Kidney (tissue), 14 donors: ENCODE measurements around the gene STAP2. TPM values are rescaled to one million over a fixed set of nuclear protein-coding genes. Genes with fewer than 3 reads are reported as not detected.

Experiments
- DNase-seq, 5 donors: peaks; one replicate each; pipeline ENCODE4 v3.0.0-alpha.2; 2013 to 2020
- FAIRE-seq: peaks from 2 replicates; lab custom pipeline; 2012; peaks lifted over from hg19 to GRCh38; lab: Jason Lieb, UNC
- H3K27ac ChIP-seq, 2 donors: one replicate each; pipeline ENCODE4 v1.7.0; 2013; ENCODE audit warnings: low read depth in 2 of 2, low read length in 2 of 2, inconsistent platforms in 1 of 2
- H3K27me3 ChIP-seq: one replicate; pipeline ENCODE4 v1.7.1; 2013; ENCODE audit warnings: low read length, inconsistent platforms; ENCODE audit not compliant: control insufficient read depth, insufficient read depth
- H3K36me3 ChIP-seq, 3 donors: one replicate each; pipeline versions ENCODE4 v1.7.0 to v1.7.1; 2013; ENCODE audit warnings: low read length in 3 of 3, control low read depth in 1 of 3, inconsistent platforms in 1 of 3; ENCODE audit not compliant: insufficient read depth in 3 of 3, control insufficient read depth in 2 of 3
- H3K4me1 ChIP-seq, 3 donors: one replicate each; pipeline versions ENCODE4 v1.7.0 to v1.7.1; 2013; ENCODE audit warnings: low read length in 3 of 3, inconsistent platforms in 1 of 3, low read depth in 1 of 3; ENCODE audit not compliant: control insufficient read depth in 2 of 3, insufficient read depth in 2 of 3
- H3K4me3 ChIP-seq, 3 donors: one replicate each; pipeline versions ENCODE4 v1.7.0 to v1.8.1; 2013; ENCODE audit warnings: low read length in 3 of 3, control low read depth in 1 of 3, inconsistent platforms in 1 of 3
- H3K9ac ChIP-seq, 3 donors: one replicate each; pipeline versions ENCODE4 v1.7.0 to v1.7.1; 2013; ENCODE audit warnings: low read length in 3 of 3, control low read depth in 1 of 3, inconsistent platforms in 1 of 3
- H3K9me3 ChIP-seq, 3 donors: one replicate each; pipeline versions ENCODE4 v1.7.0 to v1.7.1; 2013; ENCODE audit warnings: low read length in 3 of 3, control low read depth in 1 of 3, inconsistent platforms in 1 of 3; ENCODE audit not compliant: control insufficient read depth in 2 of 3, insufficient read depth in 1 of 3
- intact Hi-C: fragments of 100-400 bp; cut with DNase I; formaldehyde crosslinking; loops from one replicate; pipeline ENCODE4 v1.11.1; 2022
- polyA plus RNA-seq: library from polyadenylated mRNA; stranded (reverse); fragments of 350-450 nt; fragmentation: Illumina TruSeq; extraction: RNeasy Lipid Tissue Mini Kit (QIAGEN cat#74804); gene quantifications from one replicate; pipeline ENCODE4 v1.2.3, GENCODE V29; 2014; ENCODE audit warnings: low read depth, low replicate concordance; ENCODE audit not compliant: insufficient read depth
- total RNA-seq: library from RNA; stranded (reverse); fragmentation: NEBNext Ultra II Directional; extraction: Animal tissue kit (Norgen Biotek cat#: 25700); gene quantifications from one replicate; pipeline ENCODE4 v1.2.1, GENCODE V29; 2021
- TF ChIP-seq, protein P1 (sequence below): IDR thresholded peaks from 3 replicates; pipeline ENCODE4 v1.5.1; 2012; ENCODE audit warnings: mild to moderate bottlenecking, moderate library complexity, borderline replicate concordance; ENCODE audit not compliant: insufficient read depth; ENCODE audit errors: extremely low read depth
- donor health status: control.
- donor health status: control.
- donor health status: control.
- donor health status: control.
- donor health status: control.
- donor health status: DM: yes; HTN: yes; CAD: no.
- donor health status: Normal renal cell carcinoma (clear cell type).

STAP2 gene
- total and polyA plus RNA-seq, 2 donors from 2014 or later = 32.3 to 61.5 TPM

- FAIRE-seq = no peak
- Histone ChIP-seq H3K27me3 (no peaks in the 10 kb centered on the region), H3K36me3 (no peaks in the 10 kb centered on the region), H3K9ac (peak overlapping the region in 1 of 3 donors; percentile 29), H3K9me3 (no peaks in the 10 kb centered on the region), H3K4me3 (no peak overlapping the region), H3K4me1 (peaks cover 0 to 65% (median 50%) of the 10 kb centered on the region in 3 donors), H3K27ac (peak overlapping the region; percentile 79 to 89)
- no peak for DNase-seq
- intact Hi-C loops = no loop called here
- TF ChIP-seq, protein P1, sequence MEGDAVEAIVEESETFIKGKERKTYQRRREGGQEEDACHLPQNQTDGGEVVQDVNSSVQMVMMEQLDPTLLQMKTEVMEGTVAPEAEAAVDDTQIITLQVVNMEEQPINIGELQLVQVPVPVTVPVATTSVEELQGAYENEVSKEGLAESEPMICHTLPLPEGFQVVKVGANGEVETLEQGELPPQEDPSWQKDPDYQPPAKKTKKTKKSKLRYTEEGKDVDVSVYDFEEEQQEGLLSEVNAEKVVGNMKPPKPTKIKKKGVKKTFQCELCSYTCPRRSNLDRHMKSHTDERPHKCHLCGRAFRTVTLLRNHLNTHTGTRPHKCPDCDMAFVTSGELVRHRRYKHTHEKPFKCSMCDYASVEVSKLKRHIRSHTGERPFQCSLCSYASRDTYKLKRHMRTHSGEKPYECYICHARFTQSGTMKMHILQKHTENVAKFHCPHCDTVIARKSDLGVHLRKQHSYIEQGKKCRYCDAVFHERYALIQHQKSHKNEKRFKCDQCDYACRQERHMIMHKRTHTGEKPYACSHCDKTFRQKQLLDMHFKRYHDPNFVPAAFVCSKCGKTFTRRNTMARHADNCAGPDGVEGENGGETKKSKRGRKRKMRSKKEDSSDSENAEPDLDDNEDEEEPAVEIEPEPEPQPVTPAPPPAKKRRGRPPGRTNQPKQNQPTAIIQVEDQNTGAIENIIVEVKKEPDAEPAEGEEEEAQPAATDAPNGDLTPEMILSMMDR = no peak
Measured at GRCh38 chr19:4373601-4374497, 35.2 kb upstream of the STAP2 start.

GRCh38 chr19:4373013-4373367, 34.4 kb upstream of the STAP2 start:
- no peak for FAIRE-seq
- TF ChIP-seq, protein P1 = no peak

DNA sequence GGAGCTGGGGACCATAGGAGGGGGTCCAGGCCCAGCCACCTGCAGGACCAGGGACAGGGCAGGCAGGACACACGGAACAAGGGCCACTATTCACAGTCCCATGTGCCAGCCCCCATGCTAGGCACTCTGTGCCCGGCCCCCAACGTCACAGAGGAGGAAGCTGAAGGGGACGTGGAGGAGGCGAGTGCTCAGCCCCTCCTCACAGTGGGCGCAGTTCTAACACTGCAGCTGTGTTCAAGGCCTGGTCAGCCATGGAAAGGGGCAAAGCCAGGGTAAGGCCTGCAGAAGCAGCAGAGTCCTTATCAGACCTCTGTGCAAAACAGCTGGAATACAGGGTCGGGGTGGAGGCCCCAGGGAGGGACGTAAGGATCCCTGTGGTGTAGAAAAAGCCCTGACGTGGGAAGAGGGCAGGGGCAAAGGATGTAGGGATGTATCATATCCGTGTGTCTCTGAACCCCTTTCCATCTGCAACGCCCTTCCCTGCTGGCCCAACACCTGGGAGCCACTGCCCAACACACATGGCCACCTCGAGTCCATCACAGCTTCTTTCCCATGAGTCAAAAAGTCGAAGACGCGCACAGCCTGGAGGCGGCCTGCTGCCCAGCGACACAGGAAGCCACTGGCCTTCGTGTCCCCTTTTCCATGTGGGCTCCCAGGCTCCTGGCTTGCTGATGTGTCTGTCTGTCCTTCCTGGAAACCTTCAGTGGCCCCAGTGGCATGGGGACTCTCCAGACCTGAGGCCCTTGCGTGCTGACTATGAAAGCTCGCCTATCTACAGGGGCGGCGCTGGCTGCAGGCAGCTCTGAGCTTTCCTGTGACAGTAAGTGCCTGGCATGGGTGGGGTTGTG, 33.8 kb upstream of the STAP2 start:
- no peaks in the 10 kb centered on the region for H3K9me3 ChIP-seq
- H3K27ac ChIP-seq = no peak overlapping the region
- DNase-seq (peak in 3 of 5 donors; percentile 8 to 74 (median 38)), FAIRE-seq (no peak)
- peaks cover 0 to 69% (median 59%) of the 10 kb centered on the region in 3 donors for H3K4me1 ChIP-seq
- H3K27me3 ChIP-seq = no peaks in the 10 kb centered on the region
- H3K4me3 ChIP-seq = no peak overlapping the region
- intact Hi-C loops = no loop called here
- no peaks in the 10 kb centered on the region for H3K36me3 ChIP-seq
- H3K9ac ChIP-seq = no peak overlapping the region
- TF ChIP-seq, protein P1 = no peak

More at GRCh38 chr19:4373013-4373367, 34.4 kb upstream of the STAP2 start:
- intact Hi-C loops = no loop called here
- Histone ChIP-seq H3K4me1 (peaks cover 0 to 68% (median 54%) of the 10 kb centered on the region in 3 donors), H3K9me3 (no peaks in the 10 kb centered on the region), H3K4me3 (no peak overlapping the region), H3K9ac (no peak overlapping the region), H3K36me3 (no peaks in the 10 kb centered on the region), H3K27me3 (no peaks in the 10 kb centered on the region), H3K27ac (peak overlapping the region; percentile 79 to 89)
- DNase-seq = peak in 1 of 5 donors; percentile 8
